ENCODE results near the gene IDNK. TPM values are rescaled to one million over a fixed set of nuclear protein-coding genes. Genes with fewer than 3 reads are reported as not detected.

The IDNK gene
- polyA plus RNA-seq, 1 experiment = 7.5 TPM

- Histone ChIP-seq H3K27ac (ENCODE audit: low read depth, low read length) (peak overlapping the region; percentile 22), H3K9me3 (ENCODE audit: control insufficient read depth, insufficient read depth, low read length) (no peaks in the 10 kb centered on the region), H3K27me3 (ENCODE audit: control insufficient read depth, insufficient read depth, low read length) (no peaks in the 10 kb centered on the region), H3K4me3 (ENCODE audit: low read depth, low read length) (peak overlapping the region; percentile 66)
- ChIA-PET CTCF (interaction anchor here (1.0 to 1.9 kb wide), 2 partner anchors 26 to 297 kb away, joined by 4 read pairs; partner anchors contain the start of gene KIF27), POLR2A (no interaction called here)
- no peak for TF ChIP-seq CTCF (IDR thresholded peaks at IDR 0.05; ENCODE audit: low read depth, low read length)
- no peak for DNase-seq (ENCODE audit: low read depth, low spot score)
These were observed 735 bp downstream of the IDNK start for GRCh38 chr9:83623679-83624076.

GRCh38 chr9:83625178-83625577 is 2.2 kb downstream of the IDNK start:
- DNase-seq (ENCODE audit: low read depth, low spot score) = no peak
- H3K4me3 ChIP-seq (ENCODE audit: low read depth, low read length) = no peak overlapping the region
- ChIA-PET POLR2A (interaction anchor here (0.6 kb wide), 1 partner anchor 612 kb away, joined by 5 read pairs; no protein-coding TSS in a partner anchor), CTCF (interaction anchor here (1.0 kb wide), 1 partner anchor 295 kb away, joined by 3 read pairs; no protein-coding TSS in a partner anchor)
- no peaks in the 10 kb centered on the region for H3K9me3 ChIP-seq (ENCODE audit: control insufficient read depth, insufficient read depth, low read length)
- H3K27ac ChIP-seq (ENCODE audit: low read depth, low read length) = no peak overlapping the region
- H3K27me3 ChIP-seq (ENCODE audit: control insufficient read depth, insufficient read depth, low read length) = no peaks in the 10 kb centered on the region
- TF ChIP-seq CTCF (IDR thresholded peaks at IDR 0.05; ENCODE audit: low read depth, low read length) = no peak

GRCh38 chr9:83628540-83628939 is 5.6 kb downstream of the IDNK start:
- no peak for DNase-seq (ENCODE audit: low read depth, low spot score)
- ChIA-PET CTCF (interaction anchor here (3.7 kb wide), 1 partner anchor 7 kb away, joined by 29 read pairs; no protein-coding TSS in a partner anchor), POLR2A (no interaction called here)
- Histone ChIP-seq H3K27me3 (ENCODE audit: control insufficient read depth, insufficient read depth, low read length) (no peaks in the 10 kb centered on the region), H3K9me3 (ENCODE audit: control insufficient read depth, insufficient read depth, low read length) (no peaks in the 10 kb centered on the region), H3K4me3 (ENCODE audit: low read depth, low read length) (no peak overlapping the region), H3K27ac (ENCODE audit: low read depth, low read length) (no peak overlapping the region)
- TF ChIP-seq CTCF (IDR thresholded peaks at IDR 0.05; ENCODE audit: low read depth, low read length) = no peak

GRCh38 chr9:83629433-83630104 is 6.6 kb downstream of the IDNK start:
- Histone ChIP-seq H3K4me3 (ENCODE audit: low read depth, low read length) (no peak overlapping the region), H3K9me3 (ENCODE audit: control insufficient read depth, insufficient read depth, low read length) (no peaks in the 10 kb centered on the region), H3K27me3 (ENCODE audit: control insufficient read depth, insufficient read depth, low read length) (no peaks in the 10 kb centered on the region), H3K27ac (ENCODE audit: low read depth, low read length) (peak overlapping the region; percentile 0)
- no peak for DNase-seq (ENCODE audit: low read depth, low spot score)
- ChIA-PET POLR2A (no interaction called here), CTCF (interaction anchor here (3.7 kb wide), 1 partner anchor 8 kb away, joined by 29 read pairs; no protein-coding TSS in a partner anchor)
- no peak for TF ChIP-seq CTCF (IDR thresholded peaks at IDR 0.05; ENCODE audit: low read depth, low read length)

- Histone ChIP-seq H3K9me3 (ENCODE audit: control insufficient read depth, insufficient read depth, low read length) (no peaks in the 10 kb centered on the region), H3K4me3 (ENCODE audit: low read depth, low read length) (no peak overlapping the region), H3K27ac (ENCODE audit: low read depth, low read length) (no peak overlapping the region), H3K27me3 (ENCODE audit: control insufficient read depth, insufficient read depth, low read length) (no peaks in the 10 kb centered on the region)
- DNase-seq (ENCODE audit: low read depth, low spot score) = no peak
- TF ChIP-seq CTCF (IDR thresholded peaks at IDR 0.05; ENCODE audit: low read depth, low read length) = no peak
- ChIA-PET POLR2A (no interaction called here), CTCF (interaction anchor here (1.0 to 3.7 kb wide), 2 partner anchors 10 to 18 kb away, joined by 4 to 29 read pairs; no protein-coding TSS in a partner anchor)
These were observed 8.1 kb downstream of the IDNK start for GRCh38 chr9:83630938-83631457.

All from AG04450 (cell line).